IPS DF 6.9 (cell line): ENCODE measurements around the gene TNFRSF9.

Experiments used
- DNase-seq: peaks from one replicate; pipeline ENCODE4 v3.0.0-alpha.2; 2013; ENCODE audit warnings: low read depth, low spot score
- H3K27ac ChIP-seq: one replicate; pipeline ENCODE4 v1.5.1; 2013; ENCODE audit warnings: low read length, control low read depth
- H3K27me3 ChIP-seq: 2 replicates; pipeline ENCODE4 v1.6.1; 2013; ENCODE audit warnings: mild to moderate bottlenecking, low read length; ENCODE audit not compliant: control insufficient read depth, insufficient read depth
- H3K36me3 ChIP-seq: 2 replicates; pipeline ENCODE4 v1.6.1; 2013; ENCODE audit warnings: low read length; ENCODE audit not compliant: control insufficient read depth, insufficient read depth
- H3K4me1 ChIP-seq: 2 replicates; pipeline ENCODE4 v1.6.1; 2013; ENCODE audit warnings: low read length; ENCODE audit not compliant: control insufficient read depth, insufficient read depth
- H3K4me3 ChIP-seq: 2 replicates; pipeline ENCODE4 v1.5.1; 2013; ENCODE audit warnings: mild to moderate bottlenecking, low read length
- H3K9me3 ChIP-seq: 2 replicates; pipeline ENCODE4 v1.6.1; 2013; ENCODE audit warnings: low read length, inconsistent platforms; ENCODE audit not compliant: control insufficient read depth, insufficient read depth
- WGBS: extraction: QIAGEN DNeasy Blood & Tissue Kit; methylation state at CpG from one replicate; pipeline ENCODE4 v1.1.7; 2013; ENCODE audit warnings: mixed read lengths, missing lambda C conversion rate; ENCODE audit not compliant: insufficient read length, insufficient coverage; 5-methylcytosine and 5-hydroxymethylcytosine counted together

Gene TNFRSF9

GRCh38 chr1:7893529-7894180 is 47.0 kb downstream of the TNFRSF9 start:
- Histone ChIP-seq H3K27me3 (no peaks in the 10 kb centered on the region), H3K27ac (no peak overlapping the region), H3K4me1 (no peaks in the 10 kb centered on the region), H3K9me3 (no peaks in the 10 kb centered on the region), H3K4me3 (no peak overlapping the region), H3K36me3 (no peaks in the 10 kb centered on the region)
- no peak for DNase-seq
- WGBS: 100% methylated on average over 3 of the region's 13 CpGs

GRCh38 chr1:7891804-7892203 is 48.8 kb downstream of the TNFRSF9 start:
- Histone ChIP-seq H3K27ac (no peak overlapping the region), H3K27me3 (no peaks in the 10 kb centered on the region), H3K9me3 (no peaks in the 10 kb centered on the region), H3K4me3 (no peak overlapping the region; the same call in 1 of the 2 replicates), H3K36me3 (no peaks in the 10 kb centered on the region), H3K4me1 (no peaks in the 10 kb centered on the region)
- no CpG with 5 or more reads among the region's 9 CpGs for WGBS
- DNase-seq: no peak

- H3K27me3 ChIP-seq: no peaks in the 10 kb centered on the region
- H3K4me1 ChIP-seq: no peaks in the 10 kb centered on the region
- WGBS: no CpG with 5 or more reads among the region's 2 CpGs
- no peak for DNase-seq
- no peak overlapping the region for H3K27ac ChIP-seq
- H3K4me3 ChIP-seq: no peak overlapping the region
- no peaks in the 10 kb centered on the region for H3K36me3 ChIP-seq
- H3K9me3 ChIP-seq: no peaks in the 10 kb centered on the region
Observed at GRCh38 chr1:7890853-7891252, 49.8 kb downstream of the TNFRSF9 start.

DNA sequence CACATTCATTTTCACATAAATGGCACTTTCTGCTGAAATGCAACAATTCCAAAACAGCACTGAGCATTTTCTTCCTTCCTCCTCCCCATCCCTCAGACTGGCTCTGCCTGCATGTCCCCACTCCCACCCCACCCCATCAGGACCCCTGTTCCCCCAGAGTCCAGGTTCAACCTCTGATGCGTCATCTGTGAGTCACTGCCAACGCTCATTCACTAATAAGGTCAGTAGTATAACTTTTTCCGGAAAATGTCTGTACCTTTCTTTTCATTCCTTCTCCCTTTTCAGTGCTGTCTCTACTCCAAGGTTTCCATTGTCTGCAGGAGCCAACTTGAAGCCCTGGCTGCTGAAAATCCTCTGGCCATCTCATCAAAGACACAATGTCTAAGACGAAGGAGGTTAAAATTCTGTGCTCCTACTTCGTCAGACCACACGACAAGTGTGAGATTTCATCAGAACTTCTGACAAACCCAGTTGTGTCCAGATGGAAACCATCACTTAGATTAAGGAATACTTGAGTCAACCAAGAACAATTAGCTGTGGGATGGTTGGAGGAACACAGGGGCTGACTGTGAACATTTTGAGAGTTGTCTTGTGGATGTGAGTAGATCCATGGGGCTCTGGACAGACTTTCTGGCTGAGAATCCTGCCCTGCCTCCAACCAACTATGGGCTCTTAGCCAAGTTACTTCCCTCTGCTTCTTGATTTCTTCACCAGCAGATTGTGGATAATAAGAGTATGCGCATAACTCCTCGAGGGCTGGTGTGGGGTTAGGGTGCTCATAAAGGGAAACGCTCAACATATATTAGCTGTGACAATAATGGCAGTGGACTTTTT is 52.2 kb downstream of the TNFRSF9 start:
- DNase-seq: no peak
- H3K27ac ChIP-seq: no peak overlapping the region

DNA sequence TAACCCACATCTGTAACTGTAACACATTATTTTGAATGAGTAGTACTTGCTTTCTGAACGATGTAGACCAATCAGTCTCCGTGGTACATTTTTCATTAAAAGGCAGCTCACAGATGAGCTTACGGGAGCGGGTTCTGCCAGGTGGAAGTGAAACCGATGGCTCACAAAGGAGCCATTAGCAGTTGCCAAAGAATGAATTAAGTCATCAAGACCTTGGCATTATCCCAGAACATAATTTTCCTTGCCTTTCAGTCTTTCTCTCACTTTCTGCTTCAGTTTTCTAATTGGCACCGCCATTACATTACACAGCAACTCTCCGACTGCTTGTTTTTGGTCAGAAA is 54.3 kb downstream of the TNFRSF9 start:
- H3K9me3 ChIP-seq: no peaks in the 10 kb centered on the region
- DNase-seq: no peak
- no peak overlapping the region for H3K4me3 ChIP-seq
- H3K4me1 ChIP-seq: no peaks in the 10 kb centered on the region
- H3K36me3 ChIP-seq: no peaks in the 10 kb centered on the region
- no peaks in the 10 kb centered on the region for H3K27me3 ChIP-seq
- H3K27ac ChIP-seq: no peak overlapping the region
- no CpG with 5 or more reads among the region's 7 CpGs for WGBS

More for the DNA sequence above, 52.2 kb downstream of the TNFRSF9 start:
- no peak overlapping the region for H3K4me3 ChIP-seq
- no peaks in the 10 kb centered on the region for H3K9me3 ChIP-seq
- no peaks in the 10 kb centered on the region for H3K27me3 ChIP-seq
- WGBS: no CpG with 5 or more reads among the region's 9 CpGs
- no peaks in the 10 kb centered on the region for H3K36me3 ChIP-seq
- no peaks in the 10 kb centered on the region for H3K4me1 ChIP-seq

GRCh38 chr1:7885513-7886404 is 54.9 kb downstream of the TNFRSF9 start:
- Histone ChIP-seq H3K36me3 (no peaks in the 10 kb centered on the region), H3K9me3 (no peaks in the 10 kb centered on the region), H3K27ac (no peak overlapping the region), H3K27me3 (no peaks in the 10 kb centered on the region), H3K4me3 (no peak overlapping the region), H3K4me1 (no peaks in the 10 kb centered on the region)
- DNase-seq: peak; percentile 90
- WGBS: no CpG with 5 or more reads among the region's 27 CpGs

DNA sequence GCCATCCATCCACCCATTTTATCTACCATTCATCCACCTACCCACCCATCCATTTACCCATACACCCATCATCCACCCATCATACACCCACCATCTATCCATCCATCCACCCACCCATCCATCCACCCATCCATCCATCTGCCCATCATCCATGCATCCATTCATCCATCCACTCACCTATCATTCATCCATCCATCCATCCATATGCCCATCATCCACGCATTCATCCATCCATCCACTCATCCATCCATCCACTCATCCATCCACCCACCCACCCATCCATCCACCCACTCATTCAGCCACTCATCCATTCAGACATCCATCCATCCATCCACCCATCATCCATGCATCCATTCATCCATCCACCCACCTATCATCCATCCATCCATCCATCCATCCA is 55.9 kb downstream of the TNFRSF9 start:
- Histone ChIP-seq H3K27me3 (no peaks in the 10 kb centered on the region), H3K27ac (no peak overlapping the region), H3K4me3 (no peak overlapping the region), H3K36me3 (no peaks in the 10 kb centered on the region), H3K4me1 (no peaks in the 10 kb centered on the region), H3K9me3 (no peaks in the 10 kb centered on the region)
- no peak for DNase-seq
- WGBS: no CpG with 5 or more reads among the region's 1 CpG

GRCh38 chr1:7879228-7879627 is 61.4 kb downstream of the TNFRSF9 start:
- Histone ChIP-seq H3K27ac (no peak overlapping the region), H3K36me3 (no peaks in the 10 kb centered on the region), H3K4me3 (no peak overlapping the region), H3K9me3 (no peaks in the 10 kb centered on the region), H3K27me3 (no peaks in the 10 kb centered on the region), H3K4me1 (no peaks in the 10 kb centered on the region)
- WGBS: no CpG with 5 or more reads among the region's 3 CpGs
- DNase-seq: no peak

GRCh38 chr1:7878027-7878426 is 62.6 kb downstream of the TNFRSF9 start:
- no peak for DNase-seq
- Histone ChIP-seq H3K27ac (no peak overlapping the region), H3K36me3 (no peaks in the 10 kb centered on the region), H3K27me3 (no peaks in the 10 kb centered on the region), H3K9me3 (no peaks in the 10 kb centered on the region), H3K4me1 (no peaks in the 10 kb centered on the region), H3K4me3 (no peak overlapping the region)
- WGBS: no CpG with 5 or more reads among the region's 1 CpG
